GM21528 (cell line): Measurements from ENCODE around the gene TEX10.
"Not testable (repeated sequence)": the region's sequence is repeated elsewhere in the genome, so short reads cannot be mapped to it uniquely, and the experiment has no call there.

Experiments used
- ATAC-seq: cut with Tn5 transposase; IDR thresholded peaks from one replicate; pipeline ENCODE4 v1.9.1; 2021; ENCODE audit warnings: mild to moderate bottlenecking, moderate library complexity; ENCODE audit not compliant: unreplicated experiment, low FRiP score

TEX10 gene

DNA sequence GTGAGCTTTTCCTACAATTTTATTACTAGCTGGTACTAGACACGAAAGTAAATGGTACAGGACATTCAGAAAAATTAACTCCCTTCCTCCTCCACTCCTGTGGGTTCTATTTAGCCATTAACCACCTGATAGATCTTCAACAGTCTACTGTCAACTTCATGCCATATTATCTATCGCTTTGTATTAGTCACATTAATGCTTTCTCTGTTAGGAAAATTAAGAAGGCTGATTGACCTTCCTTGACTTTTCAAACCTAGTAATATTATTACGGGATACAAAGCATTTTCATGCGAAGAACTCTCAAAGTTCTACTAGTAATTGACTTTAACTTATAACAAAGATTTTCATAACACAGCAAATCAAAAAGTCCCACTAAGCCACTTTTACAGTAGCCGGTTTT is 1.2 kb downstream of the TEX10 start:
- no peak for ATAC-seq

DNA sequence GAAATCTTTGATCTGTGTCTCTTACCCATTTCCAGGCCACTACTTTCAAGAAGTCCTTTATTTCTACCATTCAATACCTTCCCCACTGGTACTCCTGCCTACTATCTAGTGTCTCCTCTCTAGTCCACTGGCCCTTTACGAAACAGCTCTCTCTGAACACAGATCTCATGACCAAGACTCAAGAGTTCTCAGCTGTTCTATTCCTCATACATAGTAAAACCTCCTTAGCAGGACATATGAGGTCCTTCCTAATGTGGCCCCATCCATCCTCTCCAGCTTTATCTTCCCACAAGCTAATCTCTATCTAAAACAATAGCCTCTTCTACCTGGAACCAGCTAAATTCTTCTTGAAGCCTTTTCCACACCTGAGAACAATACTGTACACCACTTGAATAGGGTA is 2.6 kb downstream of the TEX10 start:
- ATAC-seq, result no peak

DNA sequence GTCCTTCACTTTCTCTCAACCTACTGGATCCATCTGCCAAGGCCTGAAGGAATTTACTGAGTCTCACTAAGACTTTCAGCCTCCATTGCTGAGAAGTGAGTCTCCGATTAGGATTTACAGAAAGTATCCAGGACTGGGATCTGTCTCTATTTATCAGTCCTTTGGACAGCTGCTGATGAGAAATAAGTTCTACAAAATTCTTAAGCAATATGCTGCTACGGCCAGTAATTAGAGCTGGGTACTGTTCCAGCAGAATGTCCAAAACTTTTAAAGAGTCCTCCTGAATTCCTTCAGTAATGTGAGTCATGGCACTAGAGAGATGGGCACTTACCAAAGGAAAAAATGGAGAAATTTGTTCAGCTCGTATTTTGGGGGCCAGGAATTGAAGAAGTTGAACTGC is 5.9 kb downstream of the TEX10 start:
- no peak for ATAC-seq

GRCh38 chr9:100341889-100342288 is 10.9 kb downstream of the TEX10 start:
- ATAC-seq, result no peak

GRCh38 chr9:100340224-100340623 is 12.5 kb downstream of the TEX10 start:
- no peak for ATAC-seq

GRCh38 chr9:100338736-100339135 is 14.0 kb downstream of the TEX10 start:
- not testable (repeated sequence) for ATAC-seq

GRCh38 chr9:100324594-100325200 is 28.0 kb downstream of the TEX10 start:
- ATAC-seq, result no peak

GRCh38 chr9:100322954-100323536 is 29.7 kb downstream of the TEX10 start:
- no peak for ATAC-seq

DNA sequence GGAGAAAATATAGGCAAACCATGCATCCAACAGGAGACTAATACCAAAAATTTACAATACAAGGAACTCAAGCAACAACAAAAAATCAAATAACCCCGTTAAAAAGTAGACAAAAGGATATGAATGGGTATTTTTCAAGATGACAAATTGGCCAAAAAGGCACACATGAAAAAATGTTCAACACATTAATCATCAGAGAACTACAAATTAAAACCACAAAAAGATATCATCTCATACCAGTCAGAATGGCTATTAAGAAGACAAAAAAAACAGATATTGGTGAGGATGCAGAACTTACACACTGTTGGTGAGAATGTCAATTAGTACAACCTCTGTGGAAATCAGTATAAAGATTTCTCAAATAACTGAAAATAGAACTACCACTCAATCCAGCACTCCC is 35.0 kb downstream of the TEX10 start:
- ATAC-seq, result no peak

DNA sequence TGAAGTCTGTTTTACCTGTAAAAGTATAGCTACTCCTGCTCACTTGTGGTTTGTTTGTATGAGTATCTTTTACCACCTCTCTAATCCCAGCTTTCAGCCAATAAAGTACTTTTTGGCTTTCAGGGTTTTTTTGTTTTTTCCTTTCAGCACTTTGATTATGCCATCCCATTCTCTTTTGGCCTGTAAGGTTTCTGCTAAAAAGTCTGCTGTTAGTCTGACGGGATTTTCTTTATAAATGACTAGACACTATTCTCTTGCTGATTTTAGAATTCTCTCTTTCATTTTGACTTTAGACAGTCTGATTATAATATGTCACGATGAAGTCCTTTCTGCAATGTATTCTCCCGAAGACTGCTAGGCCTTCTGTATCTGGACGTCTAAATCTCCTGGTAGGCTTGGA is 37.2 kb downstream of the TEX10 start:
- ATAC-seq, result no peak

DNA sequence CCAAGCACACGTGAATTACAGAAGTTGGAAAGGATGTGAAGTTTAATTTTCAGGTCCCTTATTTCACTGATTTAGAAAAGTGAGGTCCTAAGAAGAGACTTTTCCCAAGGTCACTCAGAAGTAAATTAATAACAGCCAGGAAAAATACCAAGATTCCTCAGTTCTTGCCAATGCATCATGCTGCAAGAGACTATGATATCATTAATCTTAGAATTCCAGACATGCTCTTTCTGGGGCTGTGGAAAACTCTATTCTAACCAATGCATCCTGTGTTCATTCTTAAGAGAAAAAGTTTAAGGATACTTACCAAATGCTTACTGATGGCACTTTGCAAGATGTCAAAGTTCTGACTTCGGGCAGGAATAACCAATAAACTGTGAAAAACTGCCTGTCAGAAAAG is 42.8 kb downstream of the TEX10 start:
- ATAC-seq, result no peak

- no peak for ATAC-seq
These were observed 43.7 kb downstream of the TEX10 start for GRCh38 chr9:100308965-100309564.

DNA sequence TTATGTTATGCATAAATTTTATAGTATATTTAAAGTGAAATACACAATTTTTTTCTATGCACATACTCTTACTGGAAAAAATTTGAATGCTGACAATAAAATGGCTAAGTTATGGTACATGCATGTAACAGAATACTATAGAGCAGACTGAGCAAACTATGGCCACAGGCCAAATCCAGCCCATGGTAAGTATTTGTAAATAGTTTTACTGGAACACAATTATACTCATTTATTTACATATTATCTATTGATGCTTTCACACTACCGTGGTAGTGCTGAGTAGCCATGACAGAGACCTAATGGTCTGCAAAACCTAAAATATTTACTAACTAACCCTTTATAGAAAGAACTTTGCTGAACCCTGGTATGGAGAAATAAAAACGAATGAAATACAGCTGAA is 45.7 kb downstream of the TEX10 start:
- no peak for ATAC-seq

- no peak for ATAC-seq
These were observed 46.5 kb downstream of the TEX10 start for GRCh38 chr9:100306283-100306682.

- ATAC-seq, result no peak
These were observed 49.0 kb downstream of the TEX10 start for GRCh38 chr9:100303747-100304146.

- ATAC-seq, result no peak
These were observed 54.4 kb downstream of the TEX10 start for GRCh38 chr9:100298378-100298777.

- ATAC-seq, result no peak
These were observed 56.3 kb downstream of the TEX10 start for GRCh38 chr9:100296407-100296806.

DNA sequence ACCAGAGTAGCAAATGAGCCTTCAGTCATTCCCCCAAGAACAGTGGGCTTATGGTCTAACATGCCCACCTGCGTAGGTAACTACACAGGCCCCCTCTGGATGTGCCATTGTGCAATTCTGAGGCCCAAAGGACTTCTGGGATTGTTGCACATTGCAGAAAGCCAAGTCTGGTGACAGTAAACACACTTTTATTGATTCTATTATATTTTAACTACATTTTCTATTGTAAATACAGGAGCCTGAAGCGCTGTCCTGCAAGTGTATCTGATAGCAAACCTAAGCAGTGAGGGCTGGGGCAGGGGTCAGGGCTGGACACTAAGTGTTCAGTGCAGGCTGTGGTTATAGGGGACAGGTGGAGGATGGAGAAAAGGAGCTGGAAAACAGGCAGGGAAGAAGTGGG is 57.5 kb downstream of the TEX10 start:
- ATAC-seq, result no peak

- no peak for ATAC-seq
These were observed 57.9 kb downstream of the TEX10 start for GRCh38 chr9:100294806-100295205.

- ATAC-seq, result no peak
These were observed 58.4 kb downstream of the TEX10 start for GRCh38 chr9:100294341-100294740.

DNA sequence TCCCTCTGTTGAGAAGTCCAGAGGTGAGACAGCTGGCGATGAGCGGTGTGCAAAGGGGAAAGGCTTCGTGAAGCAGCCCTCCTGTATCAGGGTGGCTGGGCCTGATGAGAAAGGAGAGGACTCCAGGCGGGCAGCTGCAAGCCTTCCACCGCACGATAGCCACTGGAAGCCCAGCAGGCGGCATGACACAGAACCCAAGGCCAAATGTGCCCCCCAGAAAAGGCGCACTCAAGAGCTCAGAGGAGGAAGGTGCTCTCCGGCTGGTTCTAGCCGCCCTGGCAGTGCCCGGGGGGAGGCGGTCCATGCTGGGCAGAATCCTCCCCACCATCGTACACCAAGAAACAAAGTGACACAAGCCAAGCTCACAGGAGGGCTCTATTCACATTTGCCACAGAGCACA is 60.3 kb downstream of the TEX10 start:
- no peak for ATAC-seq

- no peak for ATAC-seq
These were observed 62.0 kb downstream of the TEX10 start for GRCh38 chr9:100290714-100291113.
